HepG2 (cell line): ENCODE measurements around the gene ILKAP. TPM values are rescaled to one million over a fixed set of nuclear protein-coding genes. Genes with fewer than 3 reads are reported as not detected.

ENCODE experiments used
- ATAC-seq: fragments of 200-7000 bp; cut with Tn5 transposase; 3 replicates; pipeline ENCODE4 v1.9.1; 2020; ENCODE audit warnings: mild to moderate bottlenecking, moderate library complexity
- BruUV-seq: library from RNA; stranded (reverse); fragments of 400-500 nt; replicated peaks from 2 replicates; lab custom pipeline; 2021; lab: Mats Ljungman, UMichigan
- CTCF ChIA-PET: fragments of 300-600 bp; formaldehyde crosslinking; extraction: SDS; loops from one replicate; lab custom pipeline; 2021; ENCODE audit warnings: low total read pairs, inconsistent platforms, low intra/inter-chr PET ratio; lab: Yijun Ruan, JAX
- POLR2A ChIA-PET: fragments of 350-600 bp; sonication (Branson Sonifier 250); formaldehyde crosslinking; loops from one replicate; lab custom pipeline; 2020; ENCODE audit warnings: antibody characterized with exemption, inconsistent platforms; lab: Yijun Ruan, JAX
- DNase-seq: peaks from one replicate; pipeline ENCODE4 v3.0.0-alpha.2; 2015; ENCODE audit warnings: low spot score
- FAIRE-seq: peaks from 3 replicates; lab custom pipeline; 2011; peaks lifted over from hg19 to GRCh38; lab: Jason Lieb, UNC
- H2AFZ ChIP-seq: one replicate; pipeline ENCODE4 v1.6.1; 2011; ENCODE audit warnings: low read length, inconsistent platforms
- H3K27ac ChIP-seq: fragments of 300-600 bp; 3 replicates; pipeline ENCODE4 v1.8.0; 2011; ENCODE audit warnings: mixed run types, mild to moderate bottlenecking, mixed read lengths, low read length, inconsistent platforms; ENCODE audit not compliant: insufficient read depth; ENCODE audit errors: extremely low read length
- H3K27me3 ChIP-seq, 2 experiments: fragments of 200-600 bp in 1 of 2; 2 replicates in 1 of 2; 3 replicates in 1 of 2; pipeline versions ENCODE4 v1.6.0 to v1.8.0; 2011; ENCODE audit warnings: low read length in 2 of 2, mild to moderate bottlenecking in 2 of 2, moderate library complexity in 2 of 2, inconsistent platforms in 1 of 2; ENCODE audit not compliant: insufficient read depth in 2 of 2, control insufficient read depth in 1 of 2
- H3K36me3 ChIP-seq, 2 experiments: fragments of 200-600 bp in 1 of 2; replicated peaks in 1 of 2; 2 replicates in 1 of 2; 3 replicates in 1 of 2; pipeline versions ENCODE4 v1.5.1 to v1.8.0; 2011; ENCODE audit warnings: low read length in 2 of 2, inconsistent platforms in 1 of 2; ENCODE audit not compliant: insufficient read depth in 2 of 2, control insufficient read depth in 1 of 2
- H3K4me1 ChIP-seq: 2 replicates; pipeline ENCODE4 v1.5.1; 2012; ENCODE audit warnings: low read length, inconsistent platforms; ENCODE audit not compliant: insufficient read depth
- H3K4me2 ChIP-seq: 2 replicates; pipeline ENCODE4 v1.6.0; 2011; ENCODE audit warnings: low read depth, low read length, inconsistent platforms
- H3K4me3 ChIP-seq, 3 experiments: fragments of 200-600 bp in 1 of 3; sonication (generic), shearing (Covaris generic) in 1 of 3; replicated peaks in 1 of 3; 2 replicates each; pipeline ENCODE4 v1.5.1; 2011 to 2016; ENCODE audit warnings: low read length in 3 of 3, inconsistent platforms in 2 of 3, low read depth in 2 of 3, mild to moderate bottlenecking in 2 of 3, control low read depth in 1 of 3, mixed read lengths in 1 of 3; ENCODE audit not compliant: insufficient read depth in 1 of 3
- H3K79me2 ChIP-seq: one replicate; pipeline ENCODE4 v1.6.1; 2011; ENCODE audit warnings: low read length, inconsistent platforms; ENCODE audit not compliant: insufficient read depth
- H3K9ac ChIP-seq: 2 replicates; pipeline ENCODE4 v1.6.0; 2011; ENCODE audit warnings: mild to moderate bottlenecking, low read depth, low read length, inconsistent platforms; ENCODE audit not compliant: insufficient read depth
- H3K9me3 ChIP-seq: 2 replicates; pipeline ENCODE4 v1.5.1; 2012; ENCODE audit warnings: mild to moderate bottlenecking, low read length
- H4K20me1 ChIP-seq: 2 replicates; pipeline ENCODE4 v1.6.0; 2011; ENCODE audit warnings: inconsistent platforms, mild to moderate bottlenecking, low read length, moderate library complexity; ENCODE audit not compliant: insufficient read depth
- CSRNP2 ChIP-seq: sonication (generic); formaldehyde crosslinking; conservative IDR thresholded peaks from 2 replicates; pipeline ENCODE4 v1.8.0; 2022; ENCODE audit warnings: low read depth, missing genetic modification reagents
- EHMT2 ChIP-seq: fragments of 200-600 bp; sonication (generic); IDR thresholded peaks from 2 replicates; pipeline ENCODE4 v1.7.0; 2017; ENCODE audit warnings: antibody characterized with exemption, low read depth, low read length, borderline replicate concordance
- GATA4 ChIP-seq: sonication (generic); IDR thresholded peaks from 2 replicates; pipeline ENCODE4 v1.6.1; 2016; ENCODE audit warnings: antibody characterized with exemption, low read depth, borderline replicate concordance
- GFI1 ChIP-seq: sonication (generic); formaldehyde crosslinking; IDR thresholded peaks from 2 replicates; pipeline ENCODE4 v1.5.0; 2020; ENCODE audit warnings: missing genetic modification reagents, mild to moderate bottlenecking, borderline replicate concordance
- RBM39 ChIP-seq: fragments of 200-400 bp; formaldehyde crosslinking; IDR thresholded peaks from one replicate; pipeline ENCODE4 v1.6.1; 2018; ENCODE audit warnings: antibody characterized with exemption, mild to moderate bottlenecking, low read depth, low read length; ENCODE audit not compliant: poor library complexity, severe bottlenecking
- RCOR2 ChIP-seq: IDR thresholded peaks from 2 replicates; pipeline ENCODE4 v1.6.1; 2016; ENCODE audit warnings: missing biosample characterization, missing genetic modification reagents
- SIX4 ChIP-seq: sonication (generic); formaldehyde crosslinking; IDR thresholded peaks from 2 replicates; pipeline ENCODE4 v1.4.0; 2020; ENCODE audit warnings: missing genetic modification reagents
- STAT5B ChIP-seq: sonication (generic); formaldehyde crosslinking; IDR thresholded peaks from 2 replicates; pipeline ENCODE4 v1.4.0; 2020; ENCODE audit warnings: missing genetic modification reagents
- USF2 ChIP-seq, 2 experiments: sonication (generic) in 1 of 2; formaldehyde crosslinking in 1 of 2; IDR thresholded peaks; 2 replicates each; pipeline versions ENCODE4 v1.5.1 to v1.6.1; 2011 to 2020; ENCODE audit warnings: borderline replicate concordance in 1 of 2, low read depth in 1 of 2, low read length in 1 of 2, mild to moderate bottlenecking in 1 of 2, missing genetic modification reagents in 1 of 2, moderate library complexity in 1 of 2
- ZBTB14 ChIP-seq: sonication (generic); formaldehyde crosslinking; IDR thresholded peaks from 2 replicates; pipeline ENCODE4 v1.4.0; 2020; ENCODE audit warnings: missing genetic modification reagents
- ZNF256 ChIP-seq: sonication (generic); formaldehyde crosslinking; conservative IDR thresholded peaks from 2 replicates; pipeline ENCODE4 v1.4.0; 2020; ENCODE audit warnings: missing genetic modification reagents
- ZNF383 ChIP-seq: sonication (generic); formaldehyde crosslinking; IDR thresholded peaks from 2 replicates; pipeline ENCODE4 v1.4.0; 2020; ENCODE audit warnings: missing genetic modification reagents, mild to moderate bottlenecking, borderline replicate concordance
- ZNF619 ChIP-seq: sonication (generic); formaldehyde crosslinking; IDR thresholded peaks from 2 replicates; pipeline ENCODE4 v1.4.0; 2020; ENCODE audit warnings: mild to moderate bottlenecking, missing genetic modification reagents
- WGBS: methylation state at CpG from one replicate; pipeline ENCODE4 v1.1.6; 2017; ENCODE audit warnings: low lambda C conversion rate; 5-methylcytosine and 5-hydroxymethylcytosine counted together
- in situ Hi-C: cut with HindIII; loops from 2 replicates; pipeline ENCODE4 v1.10.0; 2017; ENCODE audit warnings: low pct_unique_long_range_greater_than_20kb; ENCODE audit not compliant: extremely low pct_ligation_motif_present
- intact Hi-C: fragments of 100-400 bp; cut with micrococcal nuclease; formaldehyde crosslinking; loops from one replicate; pipeline ENCODE4 v1.10.0; 2022; ENCODE audit not compliant: unreplicated experiment
- polyA plus RNA-seq, 8 experiments: library from polyadenylated mRNA; depleted of rRNA in 3 of 8; stranded (reverse) in 7 of 8; unstranded in 1 of 8; fragments of >200 nt; fragmentation: Illumina TruSeq in 4 of 8; extraction: Trizol in 4 of 8; gene quantifications; 2 replicates each; pipeline versions ENCODE4 v1.2.1 to v1.2.3, GENCODE V29; 2011 to 2016; ENCODE audit warnings: low read depth in 4 of 8, missing spikeins in 1 of 8, mixed read lengths in 1 of 8; ENCODE audit not compliant: insufficient read depth in 1 of 8
- total RNA-seq, 5 experiments: library from RNA; depleted of rRNA; stranded (reverse); fragments of >200 nt; fragmentation: Illumina TruSeq; extraction: Trizol; gene quantifications; 2 replicates each; pipeline ENCODE4 v1.2.3, GENCODE V29; 2016; ENCODE audit warnings: low read depth in 1 of 5
- TF ChIP-seq, protein P1 (sequence below): IDR thresholded peaks from 2 replicates; pipeline ENCODE4 v1.6.1; 2012; ENCODE audit warnings: low read depth, low read length, improper control_type of control experiment

Gene ILKAP
- total and polyA plus RNA-seq, 2 of the 13 experiments (the other 11 are each of a cell fraction or from before 2014, with no cell fraction given): 29.6 to 33.1 TPM

- H3K27me3 ChIP-seq: peaks cover 3 to 37% of the 10 kb centered on the region in 2 experiments; a peak in 3 of 5 replicates
- CTCF ChIA-PET: no interaction called here
- H3K4me3 ChIP-seq: peak overlapping the region in 1 of 3 experiments; percentile 35; a peak in 1 of 6 replicates
- H3K79me2 ChIP-seq: no peaks in the 10 kb centered on the region
- ATAC-seq: peak; percentile 68
- no peak overlapping the region for H3K9ac ChIP-seq
- peak; percentile 41 for DNase-seq
- H3K27ac ChIP-seq: no peak overlapping the region
- H2AFZ ChIP-seq: no peak overlapping the region
- no TSS peak for BruUV-seq
- no peaks in the 10 kb centered on the region for H3K9me3 ChIP-seq
- peaks cover 44% of the 10 kb centered on the region for H3K4me1 ChIP-seq
- 26% methylated on average over 14 of the region's 14 CpGs for WGBS
- intact Hi-C loops (loop anchor here (5.0 kb wide), 1 partner anchor 280 kb away; the partner anchor contains the start of gene RAMP1), in situ Hi-C loops (no loop called here)
- POLR2A ChIA-PET: interaction anchor here (0.7 kb wide), 1 partner anchor 10 kb away, joined by 3 read pairs; no protein-coding TSS in a partner anchor
- FAIRE-seq: peak; percentile 81
- H3K36me3 ChIP-seq: no peaks in the 10 kb centered on the region
- H3K4me2 ChIP-seq: peak overlapping the region; percentile 65
- no peaks in the 10 kb centered on the region for H4K20me1 ChIP-seq
- TF ChIP-seq ZNF619 (CRISPR knock-in tag) (peak; percentile 66; the same call in 1 of the 2 replicates), SIX4 (CRISPR knock-in tag) (no peak), ZNF383 (CRISPR knock-in tag) (0 out of 2 replicates have a peak, but pooled peaks have one; percentile 39), CSRNP2 (CRISPR knock-in tag) (no peak), USF2 (IDR thresholded peaks at IDR 0.05; ENCODE audit: low read depth, low read length) (no peak), USF2 (CRISPR knock-in tag; IDR thresholded peaks at IDR 0.05; ENCODE audit: borderline replicate concordance) (no peak), ZNF256 (CRISPR knock-in tag) (no peak), ZBTB14 (CRISPR knock-in tag) (no peak), STAT5B (CRISPR knock-in tag) (no peak), RCOR2 (no peak), GATA4 (no peak), EHMT2 (no peak), RBM39 (peak; percentile 39), GFI1 (CRISPR knock-in tag) (no peak)
- TF ChIP-seq, protein P1, sequence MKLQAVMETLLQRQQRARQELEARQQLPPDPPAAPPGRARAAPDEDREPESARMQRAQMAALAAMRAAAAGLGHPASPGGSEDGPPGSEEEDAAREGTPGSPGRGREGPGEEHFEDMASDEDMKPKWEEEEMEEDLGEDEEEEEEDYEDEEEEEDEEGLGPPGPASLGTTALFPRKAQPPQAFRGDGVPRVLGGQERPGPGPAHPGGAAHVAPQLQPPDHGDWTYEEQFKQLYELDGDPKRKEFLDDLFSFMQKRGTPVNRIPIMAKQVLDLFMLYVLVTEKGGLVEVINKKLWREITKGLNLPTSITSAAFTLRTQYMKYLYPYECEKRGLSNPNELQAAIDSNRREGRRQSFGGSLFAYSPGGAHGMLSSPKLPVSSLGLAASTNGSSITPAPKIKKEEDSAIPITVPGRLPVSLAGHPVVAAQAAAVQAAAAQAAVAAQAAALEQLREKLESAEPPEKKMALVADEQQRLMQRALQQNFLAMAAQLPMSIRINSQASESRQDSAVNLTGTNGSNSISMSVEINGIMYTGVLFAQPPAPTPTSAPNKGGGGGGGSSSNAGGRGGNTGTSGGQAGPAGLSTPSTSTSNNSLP: no peak
Measured at GRCh38 chr2:238136820-238137537, 66.5 kb downstream of the ILKAP start.
